H1 (cell line): Measurements from ENCODE around the gene DIS3. TPM values are rescaled to one million over a fixed set of nuclear protein-coding genes. Genes with fewer than 3 reads are reported as not detected.

Experiments used
- BACH1 ChIP-seq: IDR thresholded peaks from 2 replicates; pipeline ENCODE4 v1.6.1; 2012; ENCODE audit warnings: low read length, improper control_type of control experiment
- KDM1A ChIP-seq: fragments of 200-600, 300-600 bp; sonication (generic); IDR thresholded peaks from 2 replicates; pipeline ENCODE4 v1.7.1; 2016; ENCODE audit warnings: mild to moderate bottlenecking, low read length, borderline replicate concordance
- SRF ChIP-seq: IDR thresholded peaks from 2 replicates; pipeline ENCODE4 v1.6.1; 2011; ENCODE audit warnings: mild to moderate bottlenecking, low read depth, low read length, moderate library complexity
- TAF1 ChIP-seq: IDR thresholded peaks from 2 replicates; pipeline ENCODE4 v1.6.1; 2011; ENCODE audit warnings: mild to moderate bottlenecking, low read depth, low read length
- TEAD4 ChIP-seq: IDR thresholded peaks from 2 replicates; pipeline ENCODE4 v1.6.1; 2012; ENCODE audit warnings: low read depth, low read length, inconsistent platforms, mixed read lengths
- polyA plus RNA-seq, 7 experiments: library from polyadenylated mRNA; depleted of rRNA in 3 of 7; stranded (reverse) in 5 of 7; unstranded in 2 of 7; fragments of >200 nt in 5 of 7; fragments of 200-250 nt in 2 of 7; gene quantifications; 1 replicate in 5 of 7; 2 replicates in 1 of 7; 4 replicates in 1 of 7; pipeline versions ENCODE4 v1.2.1 to v1.2.3, GENCODE V29; 2011 to 2013; ENCODE audit warnings: missing spikeins in 2 of 7, mixed read lengths in 2 of 7
- total RNA-seq: library from RNA; stranded (reverse); fragmentation: NEBNext Ultra II Directional; extraction: Animal tissue kit (Norgen Biotek cat#: 25700); gene quantifications from 2 replicates; pipeline ENCODE4 v1.2.1, GENCODE V29; 2021
- TF ChIP-seq, protein P1 (sequence below): IDR thresholded peaks from 2 replicates; pipeline ENCODE4 v1.6.1; 2012; ENCODE audit warnings: inconsistent platforms

DIS3 gene
- total and polyA plus RNA-seq, 2 of the 8 experiments (the other 6 are each of a cell fraction or from before 2014, with no cell fraction given) = 10.8 to 39.9 TPM

DNA sequence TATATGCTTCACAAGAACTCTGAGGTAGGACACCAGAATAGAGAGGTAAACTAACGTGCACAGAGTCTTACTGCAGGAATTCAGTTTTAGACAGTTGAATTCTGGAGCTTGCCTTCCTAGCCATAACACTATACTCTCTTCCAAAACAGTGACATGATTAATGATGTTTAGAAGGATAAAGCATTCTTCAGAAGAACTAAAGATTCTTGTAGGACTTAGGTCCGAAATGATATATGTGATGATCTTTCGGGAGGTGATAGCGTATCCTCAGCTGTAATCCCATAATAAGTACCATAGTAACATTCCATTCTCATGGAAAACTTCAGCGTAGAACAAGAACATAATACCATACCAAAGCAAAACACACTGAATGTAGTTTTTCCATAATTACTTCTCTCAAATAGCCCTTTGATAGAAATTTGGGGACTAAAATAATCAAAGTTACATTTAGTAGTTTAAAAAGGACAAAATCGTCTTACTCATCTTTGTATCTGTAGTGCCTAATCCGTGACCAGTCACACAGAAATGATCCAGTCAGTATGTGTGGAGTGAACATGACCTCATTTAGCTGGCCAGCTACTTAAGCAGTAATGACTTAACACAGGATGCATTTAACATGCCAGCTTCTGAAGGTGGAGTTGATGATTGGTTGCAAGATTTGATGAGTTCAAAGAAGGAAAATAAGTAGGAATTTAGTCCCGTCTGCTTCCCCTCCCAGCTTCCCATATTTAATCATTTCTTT is 38.6 kb upstream of the DIS3 start (continued):
- TF ChIP-seq KDM1A (no peak), TAF1 (no peak), SRF (no peak), TEAD4 (no peak), BACH1 (no peak)
- TF ChIP-seq, protein P1, sequence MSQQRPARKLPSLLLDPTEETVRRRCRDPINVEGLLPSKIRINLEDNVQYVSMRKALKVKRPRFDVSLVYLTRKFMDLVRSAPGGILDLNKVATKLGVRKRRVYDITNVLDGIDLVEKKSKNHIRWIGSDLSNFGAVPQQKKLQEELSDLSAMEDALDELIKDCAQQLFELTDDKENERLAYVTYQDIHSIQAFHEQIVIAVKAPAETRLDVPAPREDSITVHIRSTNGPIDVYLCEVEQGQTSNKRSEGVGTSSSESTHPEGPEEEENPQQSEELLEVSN = no peak
